Endothelial cell of umbilical vein (primary cell): ENCODE results near the gene TEX101. TPM values are rescaled to one million over a fixed set of nuclear protein-coding genes. Genes with fewer than 3 reads are reported as not detected.

ENCODE experiments used
- BruUV-seq: library from RNA; stranded (reverse); fragments of 400-500 nt; replicated peaks from 2 replicates; lab custom pipeline; 2021; lab: Mats Ljungman, UMichigan
- CTCF ChIA-PET: fragments of 300-600, 350-600 bp; sonication (Branson Sonifier 250); formaldehyde crosslinking; loops from one replicate; lab custom pipeline; 2021; ENCODE audit warnings: antibody characterized with exemption, inconsistent platforms; lab: Charles Lee
- POLR2A ChIA-PET: fragments of 300-600, 350-600 bp; sonication (Branson Sonifier 250); formaldehyde crosslinking; loops from one replicate; lab custom pipeline; 2021; ENCODE audit warnings: antibody characterized with exemption, inconsistent platforms; lab: Charles Lee
- DNase-seq: peaks from one replicate; pipeline ENCODE4 v3.0.0-alpha.2; 2011; ENCODE audit warnings: low read depth, low spot score
- FAIRE-seq: peaks from 2 replicates; lab custom pipeline; 2011; peaks lifted over from hg19 to GRCh38; lab: Jason Lieb, UNC
- H2AFZ ChIP-seq: 2 replicates; pipeline ENCODE4 v1.6.0; 2012; ENCODE audit warnings: low read depth, low read length, control low read depth, inconsistent platforms
- H3K27ac ChIP-seq: 2 replicates; pipeline ENCODE4 v1.5.1; 2011; ENCODE audit warnings: low read depth, mild to moderate bottlenecking, control low read depth, low read length, moderate library complexity; ENCODE audit not compliant: insufficient read depth
- H3K27me3 ChIP-seq, 2 experiments: 2 replicates each; pipeline versions ENCODE4 v1.6.0 to v1.6.1; 2011; ENCODE audit warnings: low read length in 2 of 2, mixed read lengths in 1 of 2; ENCODE audit not compliant: control insufficient read depth in 2 of 2, insufficient read depth in 2 of 2
- H3K36me3 ChIP-seq, 2 experiments: 2 replicates in 1 of 2; 3 replicates in 1 of 2; pipeline ENCODE4 v1.5.1; 2011; ENCODE audit warnings: low read length in 2 of 2, mild to moderate bottlenecking in 1 of 2, moderate library complexity in 1 of 2; ENCODE audit not compliant: control insufficient read depth in 2 of 2, insufficient read depth in 2 of 2; ENCODE audit errors: extremely low read depth in 1 of 2
- H3K4me1 ChIP-seq: 3 replicates; pipeline ENCODE4 v1.5.1; 2011; ENCODE audit warnings: mild to moderate bottlenecking, low read length; ENCODE audit not compliant: control insufficient read depth, insufficient read depth; ENCODE audit errors: extremely low read depth
- H3K4me2 ChIP-seq: 2 replicates; pipeline ENCODE4 v1.6.1; 2011; ENCODE audit warnings: low read length, control low read depth, mixed read lengths; ENCODE audit not compliant: insufficient read depth
- H3K4me3 ChIP-seq, 3 experiments: fragments of 200-600 bp in 1 of 3; sonication (generic), shearing (Covaris generic) in 1 of 3; replicated peaks in 1 of 3; 2 replicates each; pipeline ENCODE4 v1.5.1; 2011 to 2016; ENCODE audit warnings: control low read depth in 3 of 3, low read length in 3 of 3, mild to moderate bottlenecking in 2 of 3, inconsistent platforms in 1 of 3, low read depth in 1 of 3, moderate library complexity in 1 of 3; ENCODE audit not compliant: insufficient read depth in 1 of 3
- H3K79me2 ChIP-seq: 2 replicates; pipeline ENCODE4 v1.6.0; 2012; ENCODE audit warnings: low read length, inconsistent platforms; ENCODE audit not compliant: control insufficient read depth, insufficient read depth
- H3K9ac ChIP-seq: replicated peaks from 2 replicates; pipeline ENCODE3; 2011; ENCODE audit warnings: low read length, control low read depth; ENCODE audit not compliant: insufficient read depth; ENCODE audit errors: extremely low read depth
- H3K9me1 ChIP-seq: replicated peaks from 3 replicates; pipeline ENCODE4 v1.6.0; 2011; ENCODE audit warnings: mild to moderate bottlenecking, low read length; ENCODE audit not compliant: control insufficient read depth, insufficient read depth; ENCODE audit errors: extremely low read depth
- H3K9me3 ChIP-seq: replicated peaks from 2 replicates; pipeline ENCODE4 v1.5.1; 2012; ENCODE audit warnings: low read length, inconsistent platforms; ENCODE audit not compliant: control insufficient read depth, insufficient read depth
- H4K20me1 ChIP-seq: replicated peaks from 2 replicates; pipeline ENCODE3; 2011; ENCODE audit warnings: mild to moderate bottlenecking, low read length; ENCODE audit not compliant: control insufficient read depth, insufficient read depth; ENCODE audit errors: extremely low read depth
- EZH2 ChIP-seq: IDR thresholded peaks from 2 replicates; pipeline ENCODE4 v1.6.1; 2012; ENCODE audit warnings: borderline replicate concordance, low read depth, mild to moderate bottlenecking, moderate library complexity, low read length, inconsistent platforms; ENCODE audit not compliant: severe bottlenecking
- FOS ChIP-seq: IDR thresholded peaks from 2 replicates; pipeline ENCODE4 v1.6.1; 2011; ENCODE audit warnings: mild to moderate bottlenecking, low read length, moderate library complexity, borderline replicate concordance; ENCODE audit not compliant: insufficient read depth
- GATA2 ChIP-seq: IDR thresholded peaks from 2 replicates; pipeline ENCODE4 v1.7.0; 2011; ENCODE audit warnings: low read depth, mild to moderate bottlenecking, moderate library complexity, mixed read lengths, low read length; ENCODE audit not compliant: insufficient read length, insufficient read depth
- JUN ChIP-seq: IDR thresholded peaks from 2 replicates; pipeline ENCODE4 v1.6.1; 2011; ENCODE audit warnings: borderline replicate concordance, low read depth; ENCODE audit not compliant: insufficient read length, insufficient read depth
- MYC ChIP-seq: IDR thresholded peaks from one replicate; pipeline ENCODE4 v1.6.1; 2011; ENCODE audit warnings: mild to moderate bottlenecking, low read depth, low read length
- POLR2A ChIP-seq: IDR thresholded peaks from 2 replicates; pipeline ENCODE4 v1.6.1; 2012; ENCODE audit warnings: low read depth, mild to moderate bottlenecking, control low read depth, low read length
- POLR2AphosphoS5 ChIP-seq: IDR thresholded peaks from 2 replicates; pipeline ENCODE4 v1.6.1; 2012; ENCODE audit warnings: low read depth, mild to moderate bottlenecking, control low read depth, low read length, moderate library complexity; ENCODE audit not compliant: insufficient read depth
- dilution Hi-C: fragments of 300-500 bp; cut with MboI; formaldehyde crosslinking; loops from one replicate; pipeline ENCODE4 v1.15.0; 2019; ENCODE audit warnings: low sequenced_read_pairs; ENCODE audit not compliant: extremely low pct_ligation_motif_present
- intact Hi-C: fragments of 100-400 bp; cut with micrococcal nuclease; formaldehyde crosslinking; loops from one replicate; pipeline ENCODE4 v1.10.0; 2022
- polyA plus RNA-seq, 4 experiments: library from polyadenylated mRNA; depleted of rRNA in 3 of 4; stranded (reverse) in 3 of 4; unstranded in 1 of 4; fragments of >200 nt; gene quantifications; 2 replicates each; pipeline versions ENCODE4 v1.2.1 to v1.2.3, GENCODE V29; 2011 to 2012; ENCODE audit warnings: missing spikeins in 1 of 4
- total RNA-seq: library from RNA; stranded (reverse); gene quantifications from 2 replicates; pipeline ENCODE4 v1.2.3, GENCODE V29; 2021
- TF ChIP-seq, protein P1 (sequence below): IDR thresholded peaks from 2 replicates; pipeline ENCODE4 v1.6.1; 2011; ENCODE audit not compliant: insufficient read depth, insufficient read length
- TF ChIP-seq, protein P2 (sequence below), 2 donors: IDR thresholded peaks; 1 replicate in 1 of 2; 2 replicates in 1 of 2; pipeline ENCODE4 v1.5.1; 2011; ENCODE audit warnings: low read length in 2 of 2, mild to moderate bottlenecking in 2 of 2, moderate library complexity in 2 of 2, control low read depth in 1 of 2, inconsistent platforms in 1 of 2, low read depth in 1 of 2; ENCODE audit not compliant: insufficient read depth in 1 of 2; ENCODE audit errors: extremely low read depth in 1 of 2

The TEX101 gene
- total and polyA plus RNA-seq, 2 donors (not counting 3 experiments of a cell fraction or from before 2014, with no cell fraction given): not detected

DNA sequence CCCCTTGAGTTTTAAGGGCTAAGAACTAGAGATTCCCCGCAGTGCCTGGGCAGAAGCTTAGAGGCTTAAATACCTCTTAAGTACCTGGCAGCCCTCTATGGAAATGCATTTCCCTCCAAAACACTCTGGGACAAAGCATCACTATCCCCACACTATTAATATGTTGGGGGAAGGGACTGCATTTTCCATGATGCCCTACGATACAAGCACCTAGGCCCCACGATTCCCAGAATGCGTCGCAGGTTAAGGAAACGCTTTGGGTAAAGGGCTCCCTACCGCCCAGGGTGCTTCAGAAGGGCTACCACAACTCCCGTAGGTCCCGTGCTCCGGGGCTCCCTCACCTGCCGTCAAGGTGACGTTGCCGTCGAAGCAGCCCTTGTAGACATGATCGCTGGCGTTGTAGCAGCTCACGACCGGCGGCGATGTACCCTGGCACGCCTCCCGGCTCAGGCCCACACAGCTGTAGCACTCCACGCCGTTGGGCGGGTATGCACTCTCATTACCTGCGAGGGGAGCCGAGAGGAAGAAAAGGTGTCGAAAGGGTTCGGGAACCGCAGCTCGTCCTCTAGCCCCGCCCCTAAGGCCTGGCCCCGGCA is 48.2 kb downstream of the TEX101 start:
- POLR2A ChIA-PET: no interaction called here
- Histone ChIP-seq H3K27ac (no peak overlapping the region), H4K20me1 (no peaks in the 10 kb centered on the region), H3K79me2 (no peaks in the 10 kb centered on the region), H3K27me3 (no peaks in the 10 kb centered on the region), H3K9ac (no peak overlapping the region), H3K9me1 (no peaks in the 10 kb centered on the region), H3K36me3 (no peaks in the 10 kb centered on the region), H3K4me1 (peaks cover 8% of the 10 kb centered on the region), H3K4me2 (peak overlapping the region; percentile 7), H2AFZ (peak overlapping the region; percentile 79), H3K9me3 (no peaks in the 10 kb centered on the region), H3K4me3 (peak overlapping the region in 1 of 3 experiments; percentile 18)
- TF ChIP-seq, protein P1, sequence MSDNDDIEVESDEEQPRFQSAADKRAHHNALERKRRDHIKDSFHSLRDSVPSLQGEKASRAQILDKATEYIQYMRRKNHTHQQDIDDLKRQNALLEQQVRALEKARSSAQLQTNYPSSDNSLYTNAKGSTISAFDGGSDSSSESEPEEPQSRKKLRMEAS: no peak
- TF ChIP-seq, protein P2, sequence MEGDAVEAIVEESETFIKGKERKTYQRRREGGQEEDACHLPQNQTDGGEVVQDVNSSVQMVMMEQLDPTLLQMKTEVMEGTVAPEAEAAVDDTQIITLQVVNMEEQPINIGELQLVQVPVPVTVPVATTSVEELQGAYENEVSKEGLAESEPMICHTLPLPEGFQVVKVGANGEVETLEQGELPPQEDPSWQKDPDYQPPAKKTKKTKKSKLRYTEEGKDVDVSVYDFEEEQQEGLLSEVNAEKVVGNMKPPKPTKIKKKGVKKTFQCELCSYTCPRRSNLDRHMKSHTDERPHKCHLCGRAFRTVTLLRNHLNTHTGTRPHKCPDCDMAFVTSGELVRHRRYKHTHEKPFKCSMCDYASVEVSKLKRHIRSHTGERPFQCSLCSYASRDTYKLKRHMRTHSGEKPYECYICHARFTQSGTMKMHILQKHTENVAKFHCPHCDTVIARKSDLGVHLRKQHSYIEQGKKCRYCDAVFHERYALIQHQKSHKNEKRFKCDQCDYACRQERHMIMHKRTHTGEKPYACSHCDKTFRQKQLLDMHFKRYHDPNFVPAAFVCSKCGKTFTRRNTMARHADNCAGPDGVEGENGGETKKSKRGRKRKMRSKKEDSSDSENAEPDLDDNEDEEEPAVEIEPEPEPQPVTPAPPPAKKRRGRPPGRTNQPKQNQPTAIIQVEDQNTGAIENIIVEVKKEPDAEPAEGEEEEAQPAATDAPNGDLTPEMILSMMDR (IDR thresholded peaks at IDR 0.05; ENCODE audit: extremely low read depth in 1 of 2, insufficient read depth in 1 of 2, low read depth in 1 of 2, low read length in 2 of 2): no peak
- TF ChIP-seq FOS: no peak
- no peak for TF ChIP-seq EZH2
- no peak for TF ChIP-seq JUN
- no peak for TF ChIP-seq MYC
- no peak for TF ChIP-seq GATA2
- TF ChIP-seq POLR2A: no peak
- no peak for TF ChIP-seq POLR2AphosphoS5
- intact Hi-C loops (loop anchor here (1.0 to 5.0 kb wide), 3 partner anchors 12 to 64 kb away; partner anchors contain the start of genes ETHE1 and PHLDB3), dilution Hi-C loops (no loop called here)
- DNase-seq: no peak
- CTCF ChIA-PET: interaction anchor here (0.8 to 3.3 kb wide), 6 partner anchors 11 to 57 kb away, joined by 3 to 30 read pairs (median 8); partner anchors contain the start of gene PHLDB3
- no TSS peak for BruUV-seq
- FAIRE-seq: no peak
